GM12875 (cell line): ENCODE measurements around the gene MARCHF9.
A peak's percentile ranks its signal among the peaks of the same experiment; 100 is the strongest.
"Not testable (repeated sequence)": the region's sequence is repeated elsewhere in the genome, so short reads cannot be mapped to it uniquely, and the experiment has no call there.

Experiments used
- H3K4me3 ChIP-seq: one replicate; pipeline ENCODE4 v1.5.1; 2011; ENCODE audit warnings: low read depth, low read length, control low read depth
- CTCF ChIP-seq: IDR thresholded peaks from 2 replicates; pipeline ENCODE4 v1.5.1; 2011; ENCODE audit warnings: low read depth, mild to moderate bottlenecking, control low read depth, inconsistent platforms, low read length, moderate library complexity, borderline replicate concordance; ENCODE audit not compliant: insufficient read depth

MARCHF9 gene, protein sequence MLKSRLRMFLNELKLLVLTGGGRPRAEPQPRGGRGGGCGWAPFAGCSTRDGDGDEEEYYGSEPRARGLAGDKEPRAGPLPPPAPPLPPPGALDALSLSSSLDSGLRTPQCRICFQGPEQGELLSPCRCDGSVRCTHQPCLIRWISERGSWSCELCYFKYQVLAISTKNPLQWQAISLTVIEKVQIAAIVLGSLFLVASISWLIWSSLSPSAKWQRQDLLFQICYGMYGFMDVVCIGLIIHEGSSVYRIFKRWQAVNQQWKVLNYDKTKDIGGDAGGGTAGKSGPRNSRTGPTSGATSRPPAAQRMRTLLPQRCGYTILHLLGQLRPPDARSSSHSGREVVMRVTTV

DNA sequence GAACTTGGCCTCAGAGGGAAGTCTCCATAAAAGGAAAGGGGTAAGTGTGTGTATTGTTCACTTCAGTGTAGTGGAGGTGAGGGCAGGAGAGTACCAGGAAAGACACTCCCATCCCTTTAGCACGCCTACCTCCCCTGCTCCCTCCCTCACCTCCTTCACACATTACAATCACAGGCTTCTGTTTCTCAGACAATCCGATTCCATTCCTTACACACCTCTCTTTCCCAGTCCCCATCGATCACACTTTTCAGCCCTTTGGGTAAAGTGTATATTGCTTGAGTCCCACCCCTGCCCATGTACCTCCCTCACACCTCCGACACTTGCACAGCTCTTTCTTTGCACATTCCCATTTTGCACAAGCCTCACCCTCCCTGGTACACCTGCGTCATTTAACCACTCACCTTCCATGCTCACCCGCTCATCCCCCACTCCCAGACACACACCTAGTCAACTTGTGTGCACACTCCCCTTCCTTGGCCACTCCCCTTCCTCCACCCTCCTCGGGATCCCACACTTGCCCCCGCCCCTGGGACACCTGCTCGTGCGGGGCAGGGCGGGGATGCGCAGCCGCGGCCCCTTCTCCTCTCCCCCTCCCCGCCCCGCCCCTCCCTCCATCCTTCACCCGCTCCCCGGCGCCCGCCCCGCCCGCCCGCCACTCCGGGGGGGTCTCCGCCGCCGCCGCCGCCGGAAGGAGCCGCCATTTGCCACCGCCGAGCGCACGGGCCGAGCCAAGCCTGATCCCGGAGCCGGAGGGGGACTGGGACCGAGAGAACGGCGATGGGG, at the start of gene MARCHF9:
Gene MARCHF9, plus strand, starts transcription at position 693 of the 783 bp plus-strand sequence. CDS start 426 bp downstream, outside the sequence.
- TF ChIP-seq CTCF, result no peak
- H3K4me3 ChIP-seq, result peak within 1 kb of the TSS; percentile 76

GRCh38 chr12:57707250-57707649, 47.7 kb upstream of the MARCHF9 start:
- TF ChIP-seq CTCF, result no peak
- no peak overlapping the region for H3K4me3 ChIP-seq

GRCh38 chr12:57708296-57708695, 46.6 kb upstream of the MARCHF9 start:
- no peak for TF ChIP-seq CTCF
- no peak overlapping the region for H3K4me3 ChIP-seq

DNA sequence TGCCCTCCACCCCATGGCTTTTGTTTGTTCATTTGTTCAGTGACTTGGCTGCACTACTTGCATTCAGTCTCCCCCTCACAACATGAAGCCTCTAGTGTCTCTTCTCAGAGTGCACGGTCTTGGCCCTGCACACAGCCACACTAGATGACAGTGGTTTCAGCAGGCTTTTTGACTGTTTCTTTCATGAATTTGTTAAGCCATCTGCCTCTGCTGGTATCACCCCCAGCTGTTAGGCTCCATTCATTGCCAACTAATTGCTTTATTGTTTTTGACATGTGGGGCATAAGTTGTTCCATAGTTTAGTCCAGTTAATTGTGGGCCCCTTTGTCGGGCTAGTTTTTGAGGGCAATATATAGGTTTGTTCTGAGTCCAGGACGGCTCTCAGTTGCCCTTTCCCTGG, 42.2 kb upstream of the MARCHF9 start:
- H3K4me3 ChIP-seq, result no peak overlapping the region
- TF ChIP-seq CTCF, result no peak

DNA sequence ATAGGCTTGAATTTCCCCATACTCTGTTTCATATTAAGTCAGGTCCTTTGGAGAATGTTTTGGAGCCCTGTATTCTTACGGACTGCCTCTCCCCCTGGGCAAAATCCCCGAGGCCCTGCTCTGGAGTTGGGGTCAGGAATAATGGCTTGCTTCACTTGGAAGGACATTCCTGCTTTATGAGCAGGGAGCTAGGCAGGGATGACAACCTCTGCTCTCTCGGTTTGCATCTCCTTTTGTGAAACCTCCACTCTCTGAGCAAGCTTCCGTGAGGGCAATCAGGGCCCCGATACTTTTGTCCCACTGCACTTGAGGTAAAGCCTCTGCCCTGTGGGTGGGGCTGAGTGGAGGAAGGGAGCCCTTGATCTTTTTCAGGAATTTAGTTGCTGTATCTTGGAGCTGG, 41.7 kb upstream of the MARCHF9 start:
- no peak overlapping the region for H3K4me3 ChIP-seq
- TF ChIP-seq CTCF, result no peak

DNA sequence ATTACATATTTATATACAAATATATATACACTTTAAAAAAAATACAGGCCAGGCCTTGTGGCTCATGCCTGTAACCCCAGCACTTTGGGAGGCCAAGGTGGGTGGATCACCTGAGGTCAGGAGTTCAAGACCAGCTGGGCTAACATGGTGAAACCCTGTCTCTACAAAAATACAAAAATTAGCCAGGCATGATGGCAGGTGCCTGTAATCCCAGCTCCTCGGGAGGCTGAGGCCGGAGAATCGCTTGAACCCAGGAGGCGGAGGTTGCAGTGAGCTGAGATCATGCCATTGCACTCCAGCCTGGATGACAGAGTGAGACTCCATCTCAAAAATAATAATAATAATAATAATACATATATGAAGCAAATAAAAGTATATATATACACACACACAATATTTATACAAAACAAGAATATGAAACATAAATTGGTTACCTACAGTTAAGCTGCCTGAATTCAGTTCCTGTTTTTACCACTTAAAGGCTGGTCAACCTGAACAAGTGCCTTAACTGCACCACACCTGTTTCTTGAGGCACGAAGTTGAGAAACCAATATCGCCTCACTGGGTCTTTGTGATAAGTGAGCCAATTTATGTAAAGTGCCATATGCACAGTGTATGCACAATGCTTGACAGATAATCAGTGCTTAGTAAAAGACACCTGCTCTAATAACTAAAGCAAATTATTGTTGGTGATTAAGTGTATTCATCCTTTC, 39.7 kb upstream of the MARCHF9 start:
- not testable (repeated sequence) for H3K4me3 ChIP-seq

DNA sequence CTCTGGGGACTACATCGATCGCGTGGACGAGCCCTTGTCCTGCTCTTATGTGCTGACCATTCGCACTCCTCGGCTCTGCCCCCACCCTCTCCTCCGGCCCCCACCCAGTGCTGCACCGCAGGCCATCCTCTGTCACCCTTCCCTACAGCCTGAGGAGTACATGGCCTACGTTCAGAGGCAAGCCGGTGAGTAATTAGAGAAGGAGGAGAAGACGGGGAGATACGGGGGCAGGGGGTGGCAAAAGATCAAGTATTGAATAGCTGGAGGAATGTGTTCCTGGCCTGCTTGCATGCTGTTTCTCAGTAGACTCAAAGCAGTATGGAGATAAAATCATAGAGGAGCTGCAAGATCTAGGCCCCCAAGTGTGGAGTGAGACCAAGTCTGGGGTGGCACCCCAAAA, 39.1 kb upstream of the MARCHF9 start:
- no peak for TF ChIP-seq CTCF
- H3K4me3 ChIP-seq, result no peak overlapping the region
